ACHN (cell line): ENCODE data around the gene IQSEC1.

Experiments
- DNase-seq: peaks from one replicate; pipeline ENCODE4 v3.0.0-alpha.2; 2015
- in situ Hi-C: cut with HindIII; loops from 2 replicates; pipeline ENCODE4 v1.10.0; 2017; ENCODE audit warnings: low sequenced_read_pairs, low pct_ligation_motif_present, low pct_unique_long_range_greater_than_20kb

The IQSEC1 gene

GRCh38 chr3:12922881-12923431, 150.3 kb downstream of the IQSEC1 start:
- no peak for DNase-seq
- in situ Hi-C loops: no loop called here

GRCh38 chr3:12922306-12922705, 150.9 kb downstream of the IQSEC1 start:
- in situ Hi-C loops: no loop called here
- no peak for DNase-seq

GRCh38 chr3:12921736-12922135, 151.5 kb downstream of the IQSEC1 start:
- DNase-seq: no peak
- in situ Hi-C loops: no loop called here

- in situ Hi-C loops: no loop called here
These were observed 152.3 kb downstream of the IQSEC1 start for GRCh38 chr3:12920967-12921366.

GRCh38 chr3:12919205-12919604, 154.0 kb downstream of the IQSEC1 start:
- DNase-seq: no peak
- in situ Hi-C loops: no loop called here

More at GRCh38 chr3:12920967-12921366, 152.3 kb downstream of the IQSEC1 start:
- no peak for DNase-seq

GRCh38 chr3:12918231-12918630, 155.0 kb downstream of the IQSEC1 start:
- DNase-seq: no peak

GRCh38 chr3:12916159-12916558, 157.1 kb downstream of the IQSEC1 start:
- no peak for DNase-seq
- in situ Hi-C loops: no loop called here

More at GRCh38 chr3:12918231-12918630, 155.0 kb downstream of the IQSEC1 start:
- in situ Hi-C loops: no loop called here

- in situ Hi-C loops: no loop called here
These were observed 159.1 kb downstream of the IQSEC1 start for GRCh38 chr3:12914088-12914487.

GRCh38 chr3:12911881-12912415, 161.3 kb downstream of the IQSEC1 start:
- in situ Hi-C loops: no loop called here
- no peak for DNase-seq

More at GRCh38 chr3:12914088-12914487, 159.1 kb downstream of the IQSEC1 start:
- DNase-seq: no peak

- in situ Hi-C loops: no loop called here
- DNase-seq: no peak
These were observed 162.7 kb downstream of the IQSEC1 start for GRCh38 chr3:12910356-12911099.

- in situ Hi-C loops: no loop called here
- DNase-seq: no peak
These were observed 163.5 kb downstream of the IQSEC1 start for GRCh38 chr3:12909710-12910109.

- in situ Hi-C loops: no loop called here
- no peak for DNase-seq
These were observed 164.4 kb downstream of the IQSEC1 start for GRCh38 chr3:12908859-12909258.

- DNase-seq: no peak
- in situ Hi-C loops: no loop called here
These were observed 165.0 kb downstream of the IQSEC1 start for GRCh38 chr3:12908136-12908730.

- in situ Hi-C loops: no loop called here
- DNase-seq: no peak
These were observed 165.5 kb downstream of the IQSEC1 start for GRCh38 chr3:12907729-12908128.

GRCh38 chr3:12907296-12907695, 165.9 kb downstream of the IQSEC1 start:
- in situ Hi-C loops: no loop called here

GRCh38 chr3:12906916-12907290, 166.3 kb downstream of the IQSEC1 start:
- in situ Hi-C loops: no loop called here
- DNase-seq: no peak

More at GRCh38 chr3:12907296-12907695, 165.9 kb downstream of the IQSEC1 start:
- DNase-seq: no peak

- in situ Hi-C loops: no loop called here
- DNase-seq: no peak
These were observed 166.9 kb downstream of the IQSEC1 start for GRCh38 chr3:12906141-12906915.

- DNase-seq: no peak
These were observed 167.7 kb downstream of the IQSEC1 start for GRCh38 chr3:12905316-12906071.

More at GRCh38 chr3:12905316-12906071, 167.7 kb downstream of the IQSEC1 start:
- in situ Hi-C loops: no loop called here
